SKM-1 treated with dmso at 0.1 percent for 144 hours (cell line): Measurements from ENCODE around the gene CPED1.
A peak's percentile ranks its signal among the peaks of the same experiment; 100 is the strongest.
"Not testable (repeated sequence)": the region's sequence is repeated elsewhere in the genome, so short reads cannot be mapped to it uniquely, and the experiment has no call there.

Source experiments
- DNase-seq: peaks from one replicate; lab custom pipeline; 2025; ENCODE audit not compliant: unreplicated experiment; lab: John Stamatoyannopoulos, UW

The CPED1 gene

DNA sequence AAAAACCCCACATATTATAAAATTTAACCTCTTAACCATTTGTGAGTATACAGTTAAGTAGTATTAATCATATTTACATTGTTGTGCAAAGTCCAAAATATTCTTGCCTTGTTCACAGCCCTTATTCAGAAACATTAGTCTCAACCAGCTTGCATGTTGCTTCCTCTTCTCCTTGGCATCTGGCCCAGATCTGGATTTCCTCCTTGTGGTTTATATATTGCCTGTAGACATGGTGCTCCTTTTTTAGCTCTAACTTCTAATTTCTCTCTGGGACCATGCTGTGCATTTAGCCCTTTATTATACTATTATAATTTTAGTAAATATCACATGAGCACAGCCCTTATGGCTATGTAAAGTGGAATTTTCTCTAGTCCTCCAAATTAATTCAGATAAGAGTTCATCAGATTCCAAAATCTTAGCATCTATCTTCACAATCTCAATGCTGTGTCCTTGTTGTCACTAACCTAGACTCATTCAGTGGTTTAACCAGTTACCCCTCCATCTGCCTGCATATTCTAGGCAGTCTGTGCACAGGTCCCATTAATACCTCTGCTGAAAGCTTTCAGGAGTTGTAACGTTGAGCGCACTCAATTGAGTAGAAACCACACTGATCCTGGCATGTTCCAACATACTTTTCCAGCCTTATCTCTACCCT, 7.9 kb downstream of the CPED1 start:
- peak; percentile 84 for DNase-seq

GRCh38 chr7:120996988-120997345, 8.5 kb downstream of the CPED1 start:
- DNase-seq: no peak

DNA sequence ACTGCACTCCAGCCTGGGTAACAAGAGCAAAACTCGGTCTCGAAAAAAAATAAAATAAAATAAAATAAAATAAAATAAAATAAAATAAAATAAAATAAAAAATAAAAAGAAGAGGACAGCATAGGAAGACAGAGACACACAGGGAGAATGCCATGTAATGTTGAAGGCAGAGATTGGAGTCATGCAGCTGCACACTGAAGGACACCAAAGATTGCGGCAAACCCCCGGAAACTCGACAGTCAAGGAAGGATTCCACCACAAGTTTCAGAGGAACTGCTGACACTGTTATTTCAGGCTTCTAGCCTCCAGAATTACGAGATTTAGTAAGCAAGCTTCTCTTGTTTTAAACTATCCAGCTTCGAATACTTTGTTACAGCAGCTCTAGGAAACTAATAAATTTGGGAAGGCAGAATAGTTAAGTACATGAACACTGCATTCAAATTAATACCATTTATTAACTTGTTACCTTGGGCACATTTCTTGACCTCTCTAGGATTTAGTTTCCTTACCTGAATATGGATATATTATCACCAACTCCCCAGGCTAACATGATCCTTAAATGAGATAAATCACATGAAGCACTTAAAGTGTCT, 9.5 kb downstream of the CPED1 start:
- DNase-seq: peak; percentile 35

DNA sequence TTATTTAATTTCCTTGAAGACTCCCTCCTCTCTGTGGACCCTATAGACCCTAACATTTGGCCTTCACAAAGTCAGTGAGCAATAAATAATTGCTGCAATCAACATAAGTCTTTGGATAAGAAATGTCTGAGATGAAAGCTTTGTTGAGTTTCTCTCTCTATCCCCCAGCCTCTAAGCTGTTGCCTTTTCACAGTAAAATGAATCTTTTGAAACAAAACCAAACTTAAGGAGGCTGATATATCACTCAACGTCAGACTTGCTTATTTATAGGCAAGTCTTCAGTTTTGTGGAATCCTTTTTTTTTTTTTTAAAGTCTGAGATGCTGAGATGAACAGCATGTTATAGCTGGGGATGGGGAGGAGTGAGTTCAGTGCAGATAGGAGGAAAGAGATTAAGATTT, 10.0 kb downstream of the CPED1 start:
- DNase-seq: no peak

DNA sequence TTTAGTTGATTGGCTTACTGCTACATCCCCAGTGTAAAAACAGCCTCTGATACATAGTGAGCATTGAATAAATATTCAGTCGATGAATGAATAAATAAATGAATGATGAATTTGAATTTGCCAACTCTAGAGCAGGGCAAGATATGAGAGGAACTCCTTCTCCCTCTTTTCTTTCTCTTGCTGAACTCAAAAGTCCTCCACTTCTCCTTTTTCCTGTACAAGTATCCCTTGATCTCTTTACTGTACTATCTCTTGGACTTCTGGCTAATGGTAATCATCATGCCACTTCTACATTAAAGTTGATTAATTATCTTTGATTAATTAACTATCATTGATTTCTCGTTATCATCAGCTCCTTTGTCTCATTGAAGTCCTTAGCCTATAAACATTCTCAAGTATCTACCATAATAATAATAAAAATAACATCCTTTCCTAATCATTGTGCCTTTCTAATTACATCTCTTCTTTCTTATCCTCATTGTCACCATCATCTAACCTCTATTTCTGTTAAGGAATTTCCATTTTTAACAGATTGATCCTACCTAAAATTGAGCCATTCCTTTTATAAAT, 10.6 kb downstream of the CPED1 start:
- DNase-seq: no peak

- no peak for DNase-seq
Measured at GRCh38 chr7:121000081-121000983, 11.8 kb downstream of the CPED1 start.

DNA sequence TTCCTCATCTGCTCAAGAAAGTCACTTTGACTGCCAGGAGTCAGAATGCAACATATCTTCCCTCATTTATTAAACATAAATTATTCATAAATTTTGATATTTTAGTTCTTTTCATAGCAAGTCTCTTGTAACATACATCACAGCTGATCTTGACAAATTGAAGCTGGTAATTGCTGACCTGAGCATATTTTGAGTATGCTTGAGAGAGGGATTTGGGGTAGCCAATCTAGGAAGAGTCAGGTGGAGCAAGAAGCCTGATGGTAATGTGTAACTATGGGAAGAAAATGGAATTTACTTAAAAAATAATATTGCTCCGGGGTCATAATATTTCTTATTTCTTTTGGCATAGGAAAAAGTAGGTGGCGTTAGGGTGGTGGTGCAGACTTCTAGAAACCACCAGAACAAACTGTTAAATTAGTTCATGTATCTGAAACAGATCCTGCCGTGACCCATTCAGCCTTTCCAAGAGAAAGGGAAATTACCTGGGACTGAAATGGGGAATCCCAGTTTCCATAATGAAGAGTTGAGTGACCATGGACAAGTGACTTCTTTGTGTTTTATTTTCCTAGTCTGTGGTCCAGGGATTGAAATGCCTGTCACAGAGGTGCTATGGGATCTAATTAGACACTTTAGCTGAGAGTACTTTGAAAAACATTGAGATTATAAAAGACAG, 12.9 kb downstream of the CPED1 start:
- DNase-seq: no peak

DNA sequence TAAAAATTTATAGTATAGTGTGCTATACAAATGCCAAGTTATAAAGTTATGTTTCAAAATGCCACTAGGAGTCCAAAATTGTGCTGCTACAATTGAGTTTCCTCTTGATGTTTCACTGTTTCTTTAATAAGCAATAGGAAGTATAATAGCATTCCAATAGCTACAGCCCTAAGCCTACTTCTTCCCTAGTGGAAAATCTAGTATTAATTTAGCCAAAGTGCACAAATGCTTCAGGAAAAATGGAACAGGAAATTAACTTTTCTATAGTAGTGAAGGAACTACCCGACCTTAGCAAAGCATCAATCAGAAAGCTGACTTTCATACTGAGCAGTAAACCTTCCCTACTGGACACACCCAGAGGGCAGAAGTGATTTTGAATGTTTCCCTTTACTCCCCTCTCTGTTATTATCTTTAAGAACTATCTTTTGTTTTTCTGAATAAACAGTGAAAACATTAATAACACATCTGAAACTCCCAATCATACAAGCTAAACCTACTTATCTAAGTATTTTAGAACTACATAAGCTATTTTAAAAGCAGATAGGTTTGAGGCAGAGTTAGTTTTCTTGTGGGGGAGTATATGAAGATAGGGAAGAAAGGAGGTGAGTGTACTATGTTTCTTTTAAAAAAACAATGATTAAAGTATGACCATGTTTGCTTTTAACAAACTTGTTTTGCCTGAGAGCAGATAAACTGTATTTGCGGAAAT, 13.7 kb downstream of the CPED1 start:
- no peak for DNase-seq

DNA sequence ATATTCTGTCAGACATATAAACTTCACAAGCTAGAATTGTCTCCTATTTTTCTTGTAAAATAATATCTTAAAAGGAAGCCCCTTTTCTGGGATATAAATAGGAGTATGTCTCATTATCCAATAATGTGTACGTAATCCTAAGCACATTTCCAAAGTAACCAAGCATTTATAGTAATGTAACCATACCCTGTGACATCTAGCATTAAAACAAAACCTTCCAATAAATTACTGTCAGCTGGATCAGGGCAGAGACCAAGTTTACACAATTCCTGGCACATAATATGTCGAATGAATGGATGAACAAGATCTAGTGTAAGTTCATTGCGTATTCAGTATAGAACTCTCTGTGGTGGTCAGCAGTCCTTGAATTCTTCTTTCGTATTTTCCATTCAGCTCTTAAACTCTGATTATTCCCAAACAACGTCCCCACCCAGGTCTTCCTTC, 14.3 kb downstream of the CPED1 start:
- DNase-seq: no peak

DNA sequence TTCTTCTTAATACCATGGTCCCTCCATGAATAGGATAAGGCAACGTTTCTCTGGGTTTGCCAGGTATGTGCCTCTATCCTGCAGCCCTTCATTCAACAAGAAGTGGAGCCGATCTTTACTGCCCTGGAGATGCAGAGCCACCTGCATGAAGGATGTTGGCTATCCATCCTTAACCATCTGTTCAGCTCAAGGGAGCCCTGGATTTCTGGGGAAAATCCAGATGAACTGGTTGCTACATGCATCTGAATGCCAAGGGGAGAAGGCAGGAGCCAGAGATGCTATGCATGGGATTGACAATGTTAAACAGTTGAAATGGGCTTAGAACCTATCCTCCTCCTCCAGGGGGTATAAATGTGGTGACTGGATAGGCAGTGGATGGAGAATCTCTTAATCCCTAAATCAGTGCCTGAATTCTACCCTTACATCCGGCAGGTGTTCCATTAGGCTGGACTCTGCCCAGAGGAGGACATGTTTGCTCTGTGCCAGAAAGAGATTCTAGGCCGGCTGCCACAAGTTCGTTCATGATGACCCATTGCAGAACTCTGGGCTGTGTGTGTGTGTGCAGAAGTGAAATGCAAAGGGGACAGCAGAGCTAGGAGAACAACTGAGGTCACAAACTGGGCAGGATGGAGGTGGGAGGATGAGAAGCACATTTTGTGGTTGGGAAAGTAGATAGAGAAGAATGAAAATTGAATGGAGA, 15.6 kb downstream of the CPED1 start:
- DNase-seq: no peak

GRCh38 chr7:121005058-121005457, 16.5 kb downstream of the CPED1 start:
- not testable (repeated sequence) for DNase-seq

DNA sequence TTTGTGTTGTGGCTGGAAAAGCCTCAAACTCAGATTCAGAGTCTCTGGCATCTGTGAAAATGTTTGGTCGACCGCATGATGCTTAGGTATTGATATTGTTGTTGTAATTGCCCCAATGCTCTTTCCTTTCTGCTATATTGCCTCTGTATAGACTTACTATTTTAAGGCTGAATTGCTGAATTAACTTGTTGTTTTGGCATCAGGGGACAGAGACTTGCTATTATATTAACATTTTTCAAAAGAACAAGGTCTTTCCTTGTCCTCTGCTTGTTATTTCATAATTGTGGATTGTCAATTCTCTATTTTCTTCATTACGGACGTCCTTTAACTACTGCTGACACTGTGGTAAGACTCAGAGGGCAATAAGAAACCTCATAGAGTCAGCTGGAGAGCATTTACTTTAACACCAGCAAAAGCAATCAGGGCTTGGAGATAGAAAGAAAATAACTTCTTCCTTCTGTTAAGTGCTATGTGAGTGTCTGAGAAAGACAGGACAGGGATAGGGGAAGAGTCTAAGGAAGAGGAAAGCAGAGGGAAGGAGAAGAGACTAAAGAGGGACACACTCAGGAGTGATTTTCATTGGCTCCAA, 17.6 kb downstream of the CPED1 start:
- DNase-seq: no peak

DNA sequence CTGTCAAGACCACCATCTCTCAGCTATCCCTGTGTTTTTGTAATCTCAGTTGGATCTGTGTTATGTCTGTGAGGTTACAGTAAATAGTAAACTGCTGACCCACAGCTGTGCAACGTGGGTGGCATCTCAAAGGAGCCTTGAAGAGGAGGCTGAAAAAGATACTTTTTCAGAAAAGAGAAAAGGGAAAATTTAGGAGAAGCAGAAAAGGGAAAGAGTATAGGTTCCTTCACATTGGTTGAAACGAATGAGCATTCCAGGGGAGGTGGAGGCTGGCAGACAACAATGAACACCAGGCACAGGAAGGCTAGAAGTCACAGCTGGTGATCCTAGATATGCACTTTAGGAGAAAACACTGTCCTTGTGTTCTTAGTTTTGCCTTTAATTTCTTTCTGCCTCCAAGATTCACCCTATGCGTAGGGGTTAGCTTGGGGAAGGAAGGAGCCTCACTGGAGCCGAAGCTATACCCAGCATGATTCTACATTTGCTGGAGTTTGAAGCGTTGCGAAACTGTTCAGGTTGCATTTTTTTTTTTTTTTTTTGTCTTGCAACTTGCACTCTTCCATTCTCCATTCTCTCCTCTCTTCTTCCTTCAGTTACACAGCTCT, 18.3 kb downstream of the CPED1 start:
- no peak for DNase-seq

- no peak for DNase-seq
Measured at GRCh38 chr7:121008816-121009215, 20.3 kb downstream of the CPED1 start.

DNA sequence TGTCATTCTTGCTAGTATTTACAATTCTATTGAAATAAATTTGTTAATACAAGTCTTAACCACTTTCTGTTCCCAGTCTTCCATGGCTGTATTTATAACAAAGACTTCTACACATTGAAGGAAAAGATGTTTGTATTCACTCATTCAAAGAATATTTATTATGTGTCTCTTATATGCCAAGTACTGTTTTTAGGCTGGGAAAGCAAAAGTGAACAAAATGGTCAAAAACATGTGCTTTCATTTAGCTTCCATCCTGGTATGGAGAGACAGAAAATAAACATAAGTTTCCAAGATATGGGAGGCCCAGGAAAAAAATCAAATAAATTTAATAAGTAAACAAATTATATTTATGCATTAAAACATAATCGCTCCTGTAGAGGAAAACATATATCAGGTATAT, 22.9 kb downstream of the CPED1 start:
- no peak for DNase-seq

DNA sequence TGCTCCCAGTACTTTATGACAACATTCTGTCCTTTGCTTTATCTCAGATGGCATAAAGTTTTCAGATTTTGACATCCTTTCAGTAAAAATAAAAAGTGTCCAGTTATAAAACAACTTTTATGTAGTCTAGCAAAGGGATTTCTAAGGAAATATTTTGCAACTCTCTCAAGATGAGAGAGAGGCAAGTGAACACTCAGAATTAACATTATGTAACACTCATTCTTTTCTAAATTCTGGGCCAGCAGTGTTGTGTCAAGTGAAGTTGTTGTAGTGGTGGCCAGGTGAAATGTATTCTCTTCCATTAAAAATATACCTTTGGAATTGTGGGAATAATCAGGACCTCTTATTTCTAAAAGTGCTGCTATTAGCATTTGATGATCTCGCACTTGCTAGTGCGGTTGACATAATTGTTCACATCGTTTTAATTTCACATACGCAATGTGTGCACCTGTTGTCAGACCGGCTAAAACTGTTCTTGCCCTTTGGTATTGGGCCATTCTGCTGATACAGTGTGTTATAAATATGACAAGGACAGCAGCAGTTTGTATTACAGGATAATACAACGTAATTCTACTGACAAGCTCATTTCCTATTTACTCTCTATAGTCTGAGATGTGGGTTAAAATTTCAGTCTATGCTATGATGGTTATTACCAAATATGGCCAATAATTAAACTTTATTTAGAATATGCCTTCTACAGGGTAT, 23.8 kb downstream of the CPED1 start:
- DNase-seq: no peak

- no peak for DNase-seq
Measured at GRCh38 chr7:121012919-121013318, 24.4 kb downstream of the CPED1 start.

DNA sequence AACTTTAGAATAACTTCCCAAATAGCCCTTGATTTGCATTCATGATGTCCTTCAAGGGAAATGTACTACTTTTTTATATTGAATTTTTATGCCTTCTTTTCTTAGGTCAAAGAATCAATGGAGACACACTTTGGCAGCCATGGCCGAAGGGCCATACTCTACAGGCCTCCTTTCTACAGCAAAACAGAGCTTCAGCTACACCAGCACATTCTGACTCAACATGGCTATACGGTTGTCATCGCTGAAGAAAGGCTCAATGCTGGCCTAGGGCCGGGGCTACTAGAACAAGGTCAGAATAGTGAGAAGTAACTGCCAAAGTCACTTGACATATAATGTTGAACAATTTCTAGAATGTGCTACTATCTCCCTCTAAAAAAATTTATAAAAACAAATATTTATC, 27.0 kb downstream of the CPED1 start:
- DNase-seq: no peak

DNA sequence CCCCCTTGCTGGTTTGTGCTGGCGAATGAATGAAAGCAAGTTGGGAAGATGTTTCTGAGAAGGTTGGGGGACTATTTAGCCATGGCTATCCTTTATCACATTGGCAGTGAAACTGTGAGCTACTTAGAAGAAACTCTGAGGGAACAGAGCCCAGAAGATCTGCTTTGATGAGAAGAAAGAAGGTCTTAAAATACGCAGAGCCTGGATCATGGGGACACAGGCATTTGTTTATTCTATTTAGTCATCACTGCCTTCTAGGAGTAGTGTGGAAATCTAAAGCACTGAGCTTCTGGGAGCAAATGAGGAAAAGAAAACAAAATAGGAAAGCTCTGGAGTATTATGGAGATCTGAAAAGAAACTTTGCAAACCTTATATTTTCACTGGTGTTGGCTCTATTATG, 28.5 kb downstream of the CPED1 start:
- no peak for DNase-seq
